Posterior vena cava (tissue), 2 donors: Measurements from ENCODE around the gene MIA. TPM values are rescaled to one million over a fixed set of nuclear protein-coding genes. Genes with fewer than 3 reads are reported as not detected.

Experiments used
- DNase-seq: peaks from one replicate; pipeline ENCODE4 v3.0.0-alpha.2; 2020; ENCODE audit warnings: low spot score
- intact Hi-C, 2 donors: fragments of 100-400 bp; cut with DNase I; formaldehyde crosslinking; loops; one replicate each; pipeline versions ENCODE4 v1.14.1 to v1.14.2; 2022 to 2023
- total RNA-seq, 2 donors: library from RNA; stranded (reverse); fragmentation: NEBNext Ultra II Directional; extraction: Animal tissue kit (Norgen Biotek cat#: 25700); gene quantifications; one replicate each; pipeline ENCODE4 v1.2.1, GENCODE V29; 2021
- donor health status: DM: yes; HTN: yes; CAD: no.
- donor health status: DM: yes; HTN: yes; CAD: no.

MIA gene
- total RNA-seq, 2 donors from 2014 or later: 1.6 TPM; not detected in 1

- intact Hi-C loops: loop anchor here in 1 of 2 donors (5.0 to 10.0 kb wide), 2 partner anchors 135 to 1967 kb away; partner anchors contain the start of gene ECH1
- DNase-seq: peak; percentile 91
Observed at GRCh38 chr19:40799558-40800338, 24.4 kb downstream of the MIA start.

GRCh38 chr19:40800339-40800996 is 25.1 kb downstream of the MIA start:
- DNase-seq: no peak
- intact Hi-C loops: loop anchor here in 1 of 2 donors (5.0 to 10.0 kb wide), 2 partner anchors 136 to 1968 kb away; partner anchors contain the start of gene ECH1

- intact Hi-C loops: loop anchor here in 1 of 2 donors (5.0 to 10.0 kb wide), 2 partner anchors 136 to 1969 kb away; partner anchors contain the start of gene ECH1
- DNase-seq: no peak
Observed at GRCh38 chr19:40800997-40801377, 25.7 kb downstream of the MIA start.

- intact Hi-C loops: loop anchor here in 1 of 2 donors (5.0 to 10.0 kb wide), 2 partner anchors 137 to 1969 kb away; partner anchors contain the start of gene ECH1
Observed at GRCh38 chr19:40801426-40802299, 26.3 kb downstream of the MIA start.

GRCh38 chr19:40802300-40803169 is 27.2 kb downstream of the MIA start:
- DNase-seq: no peak
- intact Hi-C loops: loop anchor here in 1 of 2 donors (5.0 to 10.0 kb wide), 2 partner anchors 138 to 1970 kb away; partner anchors contain the start of gene ECH1

More at GRCh38 chr19:40801426-40802299, 26.3 kb downstream of the MIA start:
- no peak for DNase-seq

GRCh38 chr19:40803170-40803856 is 28.0 kb downstream of the MIA start:
- intact Hi-C loops: loop anchor here in 1 of 2 donors (5.0 to 10.0 kb wide), 2 partner anchors 139 to 1971 kb away; partner anchors contain the start of gene ECH1
- DNase-seq: no peak

GRCh38 chr19:40803857-40804782 is 28.8 kb downstream of the MIA start:
- no peak for DNase-seq
- intact Hi-C loops: loop anchor here in 1 of 2 donors (5.0 to 10.0 kb wide), 2 partner anchors 139 to 1972 kb away; partner anchors contain the start of gene ECH1

- DNase-seq: no peak
- intact Hi-C loops: loop anchor here in 1 of 2 donors (5.0 to 10.0 kb wide), 2 partner anchors 140 to 1973 kb away; partner anchors contain the start of gene ECH1
Observed at GRCh38 chr19:40804783-40805242, 29.5 kb downstream of the MIA start.

GRCh38 chr19:40805258-40805868 is 30.0 kb downstream of the MIA start:
- intact Hi-C loops: loop anchor here in 1 of 2 donors (10.0 kb wide), 1 partner anchor 141 kb away; no protein-coding TSS in a partner anchor
- no peak for DNase-seq

GRCh38 chr19:40806423-40807146 is 31.3 kb downstream of the MIA start:
- intact Hi-C loops: loop anchor here in 1 of 2 donors (10.0 kb wide), 1 partner anchor 142 kb away; no protein-coding TSS in a partner anchor
- peak; percentile 94 for DNase-seq

- intact Hi-C loops: loop anchor here in 1 of 2 donors (10.0 kb wide), 1 partner anchor 143 kb away; no protein-coding TSS in a partner anchor
- no peak for DNase-seq
Observed at GRCh38 chr19:40807147-40808020, 32.1 kb downstream of the MIA start.

GRCh38 chr19:40808021-40808325 is 32.7 kb downstream of the MIA start:
- intact Hi-C loops: loop anchor here in 1 of 2 donors (10.0 kb wide), 1 partner anchor 143 kb away; no protein-coding TSS in a partner anchor
- DNase-seq: no peak

- DNase-seq: no peak
- intact Hi-C loops: loop anchor here in 1 of 2 donors (10.0 kb wide), 1 partner anchor 144 kb away; no protein-coding TSS in a partner anchor
Observed at GRCh38 chr19:40808497-40808896, 33.2 kb downstream of the MIA start.
